ENCODE measurements around the gene CCL2.

- TF ChIP-seq CTCF (conservative IDR thresholded peaks at IDR 0.05; ENCODE audit: low read depth, low read length) (no peak), EZH2 (IDR thresholded peaks at IDR 0.05; ENCODE audit: borderline replicate concordance, low read depth, low read length, poor library complexity, severe bottlenecking) (no peak)
These were observed 20.5 kb upstream of the CCL2 start for GRCh38 chr17:34234616-34235015.
